Bronchial epithelial cell (primary cell): ENCODE data around the gene PHF19. TPM values are rescaled to one million over a fixed set of nuclear protein-coding genes. Genes with fewer than 3 reads are reported as not detected.

ENCODE experiments used
- DNase-seq: peaks from one replicate; pipeline ENCODE4 v3.0.0-alpha.2; 2010; ENCODE audit warnings: low read depth
- FAIRE-seq: peaks from 2 replicates; lab custom pipeline; 2011; peaks lifted over from hg19 to GRCh38; lab: Jason Lieb, UNC
- H3K27me3 ChIP-seq: 2 replicates; pipeline ENCODE4 v1.5.1; 2011; ENCODE audit warnings: low read length; ENCODE audit not compliant: control insufficient read depth, insufficient read depth
- H3K36me3 ChIP-seq: 2 replicates; pipeline ENCODE4 v1.5.1; 2011; ENCODE audit warnings: low read length; ENCODE audit not compliant: control insufficient read depth, insufficient read depth
- H3K4me3 ChIP-seq: 2 replicates; pipeline ENCODE4 v1.5.1; 2011; ENCODE audit warnings: mild to moderate bottlenecking, low read depth, low read length, control low read depth
- CTCF ChIP-seq: IDR thresholded peaks from 2 replicates; pipeline ENCODE4 v1.5.1; 2011; ENCODE audit warnings: mild to moderate bottlenecking, moderate library complexity, low read length, control low read depth, inconsistent platforms; ENCODE audit not compliant: insufficient read depth, severe bottlenecking
- total RNA-seq: library from RNA; depleted of rRNA; stranded (reverse); fragments of >200 nt; gene quantifications from 2 replicates; pipeline ENCODE4 v1.2.1, GENCODE V29; 2014

The PHF19 gene
- total RNA-seq, 1 donor from 2014 or later = 7.6 TPM

GRCh38 chr9:120902569-120903535, 25.9 kb upstream of the PHF19 start:
- no peak overlapping the region for H3K4me3 ChIP-seq
- DNase-seq = no peak
- no peak for TF ChIP-seq CTCF
- H3K27me3 ChIP-seq = no peaks in the 10 kb centered on the region
- no peak for FAIRE-seq
- no peaks in the 10 kb centered on the region for H3K36me3 ChIP-seq

GRCh38 chr9:120901755-120902568, 25.0 kb upstream of the PHF19 start:
- Histone ChIP-seq H3K27me3 (no peaks in the 10 kb centered on the region), H3K36me3 (no peaks in the 10 kb centered on the region), H3K4me3 (no peak overlapping the region)
- FAIRE-seq (no peak), DNase-seq (no peak)
- no peak for TF ChIP-seq CTCF

- Histone ChIP-seq H3K4me3 (no peak overlapping the region), H3K36me3 (no peaks in the 10 kb centered on the region), H3K27me3 (no peaks in the 10 kb centered on the region)
- DNase-seq (no peak), FAIRE-seq (no peak)
- no peak for TF ChIP-seq CTCF
These were observed 23.8 kb upstream of the PHF19 start for GRCh38 chr9:120900824-120901223.

GRCh38 chr9:120899490-120900068, 22.6 kb upstream of the PHF19 start:
- H3K27me3 ChIP-seq = no peaks in the 10 kb centered on the region
- no peak overlapping the region for H3K4me3 ChIP-seq
- no peaks in the 10 kb centered on the region for H3K36me3 ChIP-seq
- no peak for FAIRE-seq
- no peak for TF ChIP-seq CTCF
- no peak for DNase-seq

GRCh38 chr9:120898396-120898795, 21.4 kb upstream of the PHF19 start:
- TF ChIP-seq CTCF = no peak
- no peak for DNase-seq
- Histone ChIP-seq H3K27me3 (no peaks in the 10 kb centered on the region), H3K4me3 (no peak overlapping the region), H3K36me3 (no peaks in the 10 kb centered on the region)
- no peak for FAIRE-seq
